GM10266 (cell line): ENCODE data around the gene MCC.

Experiments used
- DNase-seq: peaks from one replicate; pipeline ENCODE4 v3.0.0; 2012; ENCODE audit errors: extremely low spot score
- CTCF ChIP-seq: IDR thresholded peaks from 2 replicates; pipeline ENCODE4 v1.5.1; 2012; ENCODE audit warnings: mild to moderate bottlenecking, low read depth; ENCODE audit not compliant: control insufficient read depth, insufficient read depth; ENCODE audit errors: missing control alignments

The MCC gene

DNA sequence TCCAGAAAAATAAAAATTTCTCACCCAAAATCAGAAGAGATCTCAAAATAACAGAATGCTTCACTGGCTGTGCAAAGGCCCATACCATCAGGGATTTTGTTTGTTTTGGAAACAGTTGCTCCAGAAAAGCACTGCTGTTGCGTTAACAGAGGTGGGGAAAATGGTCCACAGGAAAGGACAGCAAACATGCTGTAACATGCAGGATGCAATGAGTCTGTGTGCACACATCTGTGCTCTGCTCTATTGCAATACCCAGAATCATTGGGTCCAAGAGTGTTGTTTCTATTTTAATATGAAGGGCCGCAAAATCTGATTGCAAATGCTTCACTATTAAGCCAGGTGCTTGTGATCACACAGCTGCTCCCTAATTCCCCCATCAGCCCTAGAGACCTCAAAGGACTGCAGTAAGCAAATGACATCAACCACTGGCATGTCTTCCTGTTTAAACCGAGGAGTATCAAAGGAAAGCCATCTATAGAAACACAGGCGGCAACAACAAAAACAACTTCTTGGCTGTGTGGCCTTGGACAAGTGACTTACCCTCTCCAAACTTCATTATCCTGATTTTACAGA, 370.6 kb downstream of the MCC start:
- no peak for DNase-seq
- TF ChIP-seq CTCF = no peak

DNA sequence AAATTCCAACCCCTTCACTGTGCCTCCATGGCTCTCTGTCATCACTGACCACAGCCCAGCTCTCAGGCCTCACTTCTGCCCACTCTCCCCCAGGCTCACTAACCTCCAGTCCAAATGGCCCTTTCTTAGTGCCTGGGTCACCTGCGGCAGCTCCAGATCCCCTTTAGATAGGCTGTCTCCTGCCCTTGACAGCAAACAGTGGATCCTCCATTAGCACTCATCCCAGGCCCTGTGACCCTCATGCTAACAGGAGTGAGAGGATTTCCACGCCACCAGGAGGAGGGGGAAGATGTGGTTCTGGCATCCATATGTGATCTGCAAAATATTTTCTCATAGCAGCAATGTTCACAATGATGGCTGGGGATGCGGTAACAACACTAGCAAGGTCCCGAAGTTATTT, 372.3 kb downstream of the MCC start:
- no peak for DNase-seq
- TF ChIP-seq CTCF = no peak

GRCh38 chr5:113115061-113115460, 373.2 kb downstream of the MCC start:
- no peak for DNase-seq
- no peak for TF ChIP-seq CTCF

DNA sequence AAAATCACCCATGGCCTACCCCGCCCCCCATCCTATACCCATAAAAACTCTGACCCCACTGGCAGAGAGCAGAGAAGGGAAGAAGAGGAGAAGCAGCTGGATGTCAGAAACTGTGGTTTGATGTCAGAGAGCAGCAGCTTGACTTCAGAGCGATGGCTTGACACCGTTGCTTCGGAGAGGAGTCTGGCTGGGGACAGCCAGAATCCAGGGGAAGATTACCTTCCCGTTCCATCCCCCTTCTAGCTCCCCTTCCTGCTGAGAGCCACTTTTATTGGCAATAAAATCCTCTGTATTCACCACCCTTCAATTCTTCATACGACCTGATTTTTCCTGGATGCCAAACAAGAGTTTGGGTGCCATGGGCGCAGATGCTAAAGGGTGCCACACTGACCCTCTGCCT, 373.7 kb downstream of the MCC start:
- DNase-seq = no peak
- TF ChIP-seq CTCF = no peak

- TF ChIP-seq CTCF = no peak
- DNase-seq = no peak
Measured at GRCh38 chr5:113112435-113112834, 375.8 kb downstream of the MCC start.

GRCh38 chr5:113110117-113110516, 378.1 kb downstream of the MCC start:
- DNase-seq = no peak
- TF ChIP-seq CTCF = no peak

DNA sequence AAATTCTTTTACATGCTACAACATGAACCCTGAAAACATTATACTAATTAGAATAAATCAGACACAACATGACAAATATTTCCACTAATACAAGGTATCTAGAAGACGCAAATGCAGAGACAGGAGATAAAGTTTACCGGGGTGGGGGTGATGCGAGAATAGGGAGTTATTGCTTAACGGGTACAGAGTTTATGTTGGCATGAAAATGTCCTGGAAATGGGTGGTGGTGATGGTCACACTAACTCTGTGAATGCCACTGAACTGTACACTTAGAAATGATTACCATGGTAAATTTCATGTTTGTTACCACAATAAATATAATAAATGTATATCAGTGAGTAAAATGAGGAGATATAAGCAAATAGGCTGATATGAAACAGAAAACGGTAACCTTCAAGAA, 378.9 kb downstream of the MCC start:
- no peak for TF ChIP-seq CTCF
- DNase-seq = no peak

GRCh38 chr5:113108485-113108884, 379.8 kb downstream of the MCC start:
- no peak for DNase-seq
- TF ChIP-seq CTCF = no peak
